Activated gamma-delta T cell treated with Interleukin-2 at 50 U/mL for 16 hours (primary cell): Measurements from ENCODE around the gene PLPPR2.
"Not testable (repeated sequence)": the region's sequence is repeated elsewhere in the genome, so short reads cannot be mapped to it uniquely, and the experiment has no call there.

Source experiments
- DNase-seq: peaks from one replicate; pipeline ENCODE4 v3.0.0-alpha.2; 2020

Gene PLPPR2

GRCh38 chr19:11342429-11342828, 12.8 kb upstream of the PLPPR2 start:
- no peak for DNase-seq

DNA sequence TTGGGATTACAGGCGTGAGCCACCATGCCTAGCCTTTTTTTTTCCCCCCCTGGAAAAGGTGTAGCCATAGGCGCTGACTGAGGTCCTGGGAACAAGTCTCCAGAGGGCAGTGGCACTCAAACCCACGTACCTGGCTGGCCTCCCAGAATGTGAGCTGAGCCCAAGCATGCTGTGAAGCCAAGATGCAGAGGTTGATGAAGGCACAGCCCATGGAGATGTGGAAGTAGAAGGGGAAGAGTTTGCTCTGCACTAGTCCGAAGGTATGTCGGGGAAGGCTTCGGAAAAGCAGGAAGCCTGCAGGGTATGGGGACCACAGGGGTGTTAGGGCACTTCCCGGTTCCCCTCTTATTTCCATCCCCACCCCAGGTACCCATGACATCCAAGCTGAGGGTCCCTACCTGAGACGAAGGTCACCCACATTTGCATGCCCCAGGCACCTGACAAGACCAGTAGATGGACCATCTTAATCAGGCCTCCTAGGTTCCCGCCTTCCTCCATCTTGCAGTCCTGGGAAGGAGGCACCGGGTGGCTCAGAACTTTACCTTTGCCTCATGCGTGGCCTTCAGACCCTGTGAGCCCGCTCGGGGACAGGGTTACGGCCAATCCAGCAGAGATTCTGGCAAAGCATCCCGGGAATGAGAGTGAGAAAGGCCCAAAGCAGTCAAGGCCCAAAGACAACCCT, 10.0 kb upstream of the PLPPR2 start:
- DNase-seq, result no peak

DNA sequence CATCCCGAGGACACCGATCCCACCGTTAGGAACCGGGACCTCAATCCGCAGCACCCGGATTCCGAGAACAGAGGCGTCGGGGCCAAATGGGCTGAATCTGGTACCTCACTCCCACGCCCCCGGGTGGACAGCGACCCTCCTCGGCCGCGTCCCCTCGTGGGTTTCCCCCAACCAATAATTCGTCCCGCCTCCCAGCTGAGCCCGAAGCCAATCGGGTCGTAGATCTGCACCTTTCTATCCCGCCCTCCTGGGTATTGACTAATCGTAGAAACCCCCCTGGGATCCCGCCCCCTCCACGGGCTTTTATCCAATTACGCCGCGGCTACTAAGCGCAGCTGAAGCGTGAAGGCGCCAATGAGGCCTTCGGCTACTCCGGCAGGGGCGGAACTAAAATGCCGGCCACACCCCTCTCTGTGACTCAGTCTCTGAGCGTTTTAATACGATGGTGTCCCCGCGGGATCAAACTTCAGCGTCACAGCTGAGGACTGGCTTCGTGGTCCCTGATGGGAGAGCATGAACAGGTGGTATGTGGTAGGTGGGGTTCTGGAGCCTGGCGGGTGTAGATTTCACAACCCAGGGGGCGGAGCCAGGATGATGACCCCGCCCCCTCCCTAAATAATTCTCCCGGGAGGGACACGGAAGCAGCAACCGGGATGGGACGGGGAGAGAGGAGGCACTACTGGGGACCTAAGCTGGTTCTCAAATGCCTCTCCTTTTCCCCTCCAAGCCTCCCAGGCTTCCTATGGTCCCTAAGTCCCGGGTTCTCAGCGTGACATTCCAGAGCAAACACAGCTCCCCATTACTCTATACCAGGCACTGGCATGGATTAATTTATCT, 8.9 kb upstream of the PLPPR2 start, which contains the start of the genes CCDC159 and TMEM205:
Gene CCDC159 (plus strand): TSS at position 416 of the 837 bp plus-strand sequence. CDS start 88 bp downstream, at position 504.
Gene TMEM205 (minus strand): TSS at position 165 of the 837 bp plus-strand sequence. CDS start 649 bp downstream, outside the sequence.
- DNase-seq, result peak; percentile 99

DNA sequence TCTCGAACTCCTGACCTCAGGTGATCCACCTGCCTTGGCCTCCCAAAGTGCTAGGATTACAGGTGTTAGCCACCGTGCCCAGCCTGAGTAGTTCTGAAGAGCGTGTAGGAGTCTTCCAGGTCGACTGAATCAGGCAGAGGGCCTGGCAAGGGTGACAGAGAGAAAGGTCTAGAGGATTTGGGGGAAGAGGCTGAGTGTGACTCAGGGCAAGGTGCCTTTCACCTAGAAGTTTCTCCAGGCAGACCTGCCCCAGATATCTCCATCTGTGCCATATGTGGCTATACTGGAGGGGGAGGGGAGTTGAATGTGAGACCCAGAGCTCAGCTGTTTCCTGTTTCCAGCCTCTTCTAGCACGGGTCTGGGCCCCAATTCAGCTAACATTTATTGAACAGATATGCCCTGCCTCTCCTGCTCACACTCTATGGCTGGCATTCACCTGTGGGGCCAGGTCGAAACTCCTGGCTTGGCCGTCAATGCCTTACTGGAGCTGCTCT, 7.6 kb upstream of the PLPPR2 start:
- DNase-seq, result no peak

GRCh38 chr19:11349171-11349570, 6.1 kb upstream of the PLPPR2 start:
- no peak for DNase-seq

- DNase-seq, result not testable (repeated sequence)
Observed at GRCh38 chr19:11354102-11354501, 1.1 kb upstream of the PLPPR2 start.

- DNase-seq, result no peak
Observed at GRCh38 chr19:11356074-11356397, 804 bp downstream of the PLPPR2 start.

- no peak for DNase-seq
Observed at GRCh38 chr19:11356676-11357550, 1.7 kb downstream of the PLPPR2 start.

DNA sequence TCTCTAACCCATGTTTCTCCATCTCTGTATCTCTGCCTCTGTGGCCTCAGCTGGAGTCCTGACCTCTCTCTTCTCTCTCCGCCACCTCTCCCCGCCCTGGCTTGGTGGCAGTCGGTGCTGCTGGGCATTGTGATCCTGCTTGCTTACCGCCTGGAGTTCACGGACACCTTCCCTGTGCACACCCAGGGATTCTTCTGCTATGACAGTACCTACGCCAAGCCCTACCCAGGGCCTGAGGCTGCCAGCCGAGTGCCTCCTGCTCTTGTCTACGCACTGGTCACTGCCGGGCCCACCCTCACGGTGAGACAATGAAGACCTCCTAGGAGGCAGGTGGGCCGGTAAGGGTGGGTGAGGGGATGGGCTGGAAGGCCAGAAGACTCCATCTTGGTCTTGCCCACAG, 4.2 kb downstream of the PLPPR2 start:
- no peak for DNase-seq

GRCh38 chr19:11361037-11361770, 6.0 kb downstream of the PLPPR2 start:
- no peak for DNase-seq

- no peak for DNase-seq
Observed at GRCh38 chr19:11361771-11362731, 6.8 kb downstream of the PLPPR2 start.

- DNase-seq, result no peak
Observed at GRCh38 chr19:11363881-11364280, 8.6 kb downstream of the PLPPR2 start.

DNA sequence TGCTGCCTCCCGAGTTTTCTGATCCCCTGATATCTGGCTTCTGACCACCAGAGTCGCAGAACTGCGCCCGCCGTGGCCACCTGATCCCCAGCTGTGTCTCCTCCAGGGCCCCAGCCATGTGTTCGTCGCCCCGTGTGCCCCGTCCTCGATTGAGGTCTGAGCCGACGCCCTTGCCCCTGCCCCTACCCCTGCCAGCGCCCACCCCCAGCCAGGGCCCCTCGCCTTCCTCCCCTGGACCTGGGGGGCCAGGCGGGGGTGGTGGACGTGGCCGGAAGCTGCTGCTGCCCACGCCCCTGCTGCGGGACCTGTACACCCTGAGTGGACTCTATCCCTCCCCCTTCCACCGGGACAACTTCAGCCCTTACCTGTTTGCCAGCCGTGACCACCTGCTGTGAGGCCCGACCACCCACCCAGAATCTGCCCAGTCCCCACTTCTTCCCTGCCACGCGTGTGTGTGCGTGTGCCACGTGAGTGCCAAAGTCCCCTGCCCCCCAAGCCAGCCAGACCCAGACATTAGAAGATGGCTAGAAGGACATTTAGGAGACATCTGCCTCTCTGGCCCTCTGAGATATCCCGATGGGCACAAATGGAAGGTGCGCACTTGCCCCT, 9.2 kb downstream of the PLPPR2 start:
- no peak for DNase-seq

DNA sequence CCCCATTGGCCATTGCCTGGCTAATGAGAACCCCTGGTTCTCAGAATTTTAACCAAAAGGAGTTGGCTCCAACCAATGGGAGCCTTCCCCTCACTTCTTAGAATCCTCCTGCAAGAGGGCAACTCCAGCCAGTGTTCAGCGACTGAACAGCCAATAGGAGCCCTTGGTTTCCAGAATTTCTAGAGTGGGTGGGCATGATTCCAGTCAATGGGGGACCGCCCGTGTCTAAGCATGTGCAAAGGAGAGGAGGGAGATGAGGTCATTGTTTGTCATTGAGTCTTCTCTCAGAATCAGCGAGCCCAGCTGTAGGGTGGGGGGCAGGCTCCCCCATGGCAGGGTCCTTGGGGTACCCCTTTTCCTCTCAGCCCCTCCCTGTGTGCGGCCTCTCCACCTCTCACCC, 9.7 kb downstream of the PLPPR2 start:
- DNase-seq, result no peak

DNA sequence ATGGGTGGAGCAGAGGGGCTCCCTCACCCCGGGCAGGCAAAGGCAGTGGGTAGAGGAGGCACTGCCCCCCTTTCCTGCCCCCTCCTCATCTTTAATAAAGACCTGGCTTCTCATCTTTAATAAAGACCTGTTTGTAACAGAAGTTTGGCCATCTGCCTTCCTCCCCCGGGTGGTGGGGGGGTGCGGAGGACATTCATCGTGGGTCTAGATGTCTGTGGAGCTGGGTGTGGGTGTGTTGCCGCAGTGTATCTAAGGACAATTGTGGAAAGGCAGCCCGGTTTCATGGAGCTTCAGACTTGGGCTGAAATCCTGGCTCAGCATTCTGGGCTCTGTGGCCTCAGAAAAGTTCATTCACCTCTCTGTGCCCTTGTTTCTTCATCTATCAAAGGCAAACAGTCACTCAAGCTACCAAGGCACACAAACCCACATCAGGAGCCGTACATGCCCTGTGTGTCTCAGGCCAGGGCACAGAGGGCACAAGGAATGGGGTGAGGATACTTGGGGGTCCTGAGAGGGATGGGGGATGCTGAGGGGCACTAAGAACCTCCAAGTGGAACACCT, 10.4 kb downstream of the PLPPR2 start:
- DNase-seq, result no peak

DNA sequence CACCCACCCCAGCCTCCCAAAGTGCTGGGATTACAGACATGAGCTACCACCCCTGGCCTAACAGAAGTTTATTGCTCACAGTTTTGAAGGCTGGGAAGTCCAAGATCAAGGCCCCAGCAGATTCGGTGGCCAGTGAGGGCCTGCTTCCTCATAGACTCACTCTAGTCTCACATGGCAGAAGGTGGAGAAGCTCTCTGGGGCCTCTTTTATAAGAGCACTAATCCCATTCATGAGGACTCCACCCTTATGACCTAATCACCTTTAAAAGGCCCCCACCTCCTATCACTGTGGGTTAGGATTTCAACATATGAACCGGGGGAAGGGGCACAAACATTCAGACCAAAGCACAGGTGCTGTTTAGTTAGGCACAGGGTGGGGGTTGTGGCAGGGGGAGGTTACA, 12.3 kb downstream of the PLPPR2 start:
- no peak for DNase-seq

DNA sequence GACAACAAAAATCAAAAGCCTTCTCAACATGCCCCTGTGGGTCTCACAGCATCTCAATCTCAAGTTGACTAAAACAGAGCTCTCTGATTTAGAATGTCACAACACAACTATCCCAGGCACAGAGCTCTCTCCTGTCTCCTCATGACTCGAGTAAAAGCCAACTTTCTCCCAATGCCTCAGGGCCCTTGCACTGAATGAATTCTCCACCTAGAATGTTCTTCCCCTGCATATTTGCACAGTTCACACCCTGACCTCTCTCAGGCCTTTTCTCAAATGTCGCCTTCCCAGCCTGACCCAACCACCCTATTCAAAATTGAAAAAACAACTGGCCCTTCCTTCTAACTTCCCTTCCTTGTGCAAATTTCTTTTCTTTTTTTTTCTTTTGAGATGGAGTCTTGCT, 15.5 kb downstream of the PLPPR2 start:
- no peak for DNase-seq

GRCh38 chr19:11373166-11373884, 18.1 kb downstream of the PLPPR2 start:
- no peak for DNase-seq

- DNase-seq, result no peak
Observed at GRCh38 chr19:11373885-11374432, 18.7 kb downstream of the PLPPR2 start.
